OCI-LY7 (cell line): ENCODE data around the gene RTN4IP1. TPM values are rescaled to one million over a fixed set of nuclear protein-coding genes. Genes with fewer than 3 reads are reported as not detected.

Source experiments
- BruUV-seq: library from RNA; stranded (reverse); fragments of 400-500 nt; replicated peaks from 2 replicates; lab custom pipeline; 2021; lab: Mats Ljungman, UMichigan
- CTCF ChIA-PET: fragments of 300-600 bp; sonication (Branson Sonifier 250); formaldehyde crosslinking; loops from one replicate; lab custom pipeline; 2022; ENCODE audit warnings: antibody characterized with exemption; ENCODE audit not compliant: unreplicated experiment; lab: Charles Lee
- POLR2A ChIA-PET: fragments of 300-600 bp; sonication (Branson Sonifier 250); formaldehyde crosslinking; loops from one replicate; lab custom pipeline; 2022; ENCODE audit warnings: antibody characterized with exemption; lab: Charles Lee
- DNase-seq: peaks from one replicate; pipeline ENCODE4 v3.0.0-alpha.2; 2015; ENCODE audit warnings: low spot score
- H2AFZ ChIP-seq: fragments of 200-600 bp; sonication (generic), shearing (Covaris generic); 2 replicates; pipeline ENCODE4 v1.6.1; 2014; ENCODE audit warnings: mild to moderate bottlenecking, antibody characterized with exemption, low read length, moderate library complexity
- H3K27ac ChIP-seq: fragments of 200-600 bp; sonication (generic); 2 replicates; pipeline ENCODE4 v1.5.1; 2014; ENCODE audit warnings: mixed run types, low read depth, mild to moderate bottlenecking, moderate library complexity, low read length, inconsistent platforms; ENCODE audit not compliant: poor library complexity, severe bottlenecking
- H3K36me3 ChIP-seq: fragments of 200-600 bp; sonication (generic); 2 replicates; pipeline ENCODE4 v1.6.1; 2014; ENCODE audit warnings: mild to moderate bottlenecking, antibody characterized with exemption, low read length, moderate library complexity, mixed read lengths; ENCODE audit not compliant: insufficient read depth
- H3K4me1 ChIP-seq: fragments of 200-600 bp; sonication (generic); 2 replicates; pipeline ENCODE4 v1.5.1; 2014; ENCODE audit warnings: mild to moderate bottlenecking, low read length; ENCODE audit not compliant: insufficient read depth, poor library complexity, severe bottlenecking
- H3K4me2 ChIP-seq: fragments of 200-600 bp; sonication (generic); 2 replicates; pipeline ENCODE4 v1.6.1; 2014; ENCODE audit warnings: mild to moderate bottlenecking, low read length
- H3K4me3 ChIP-seq: fragments of 200-600 bp; sonication (generic); 2 replicates; pipeline ENCODE4 v1.5.1; 2014; ENCODE audit warnings: mild to moderate bottlenecking, low read depth, low read length; ENCODE audit not compliant: poor library complexity, severe bottlenecking
- H3K79me2 ChIP-seq: fragments of 200-600 bp; sonication (generic); 2 replicates; pipeline ENCODE4 v1.6.1; 2016; ENCODE audit warnings: low read depth, mild to moderate bottlenecking, low read length, moderate library complexity, mixed read lengths; ENCODE audit not compliant: insufficient read depth
- H3K9me2 ChIP-seq: fragments of 200-600 bp; sonication (generic); 2 replicates; pipeline ENCODE4 v1.6.1; 2016; ENCODE audit warnings: mild to moderate bottlenecking, low read length, mixed read lengths; ENCODE audit not compliant: insufficient read depth
- H3K9me3 ChIP-seq: fragments of 200-600 bp; sonication (generic); 2 replicates; pipeline ENCODE4 v1.6.1; 2014; ENCODE audit warnings: mild to moderate bottlenecking, mixed run types, low read length, mixed read lengths
- H4K20me1 ChIP-seq: fragments of 200-600 bp; sonication (generic); 2 replicates; pipeline ENCODE4 v1.6.1; 2014; ENCODE audit warnings: mild to moderate bottlenecking, antibody characterized with exemption, low read length, moderate library complexity, mixed read lengths; ENCODE audit not compliant: insufficient read depth
- CTCF ChIP-seq: fragments of 200-600 bp; sonication (generic); conservative IDR thresholded peaks from 2 replicates; pipeline ENCODE4 v1.5.1; 2014; ENCODE audit warnings: mild to moderate bottlenecking, antibody characterized with exemption, low read length, moderate library complexity, mixed read lengths
- EZH2phosphoT487 ChIP-seq: fragments of 200-600 bp; sonication (generic); IDR thresholded peaks from 2 replicates; pipeline ENCODE4 v1.6.1; 2018; ENCODE audit warnings: low read depth, borderline replicate concordance, mild to moderate bottlenecking, mixed run types, antibody characterized with exemption, low read length, moderate library complexity, mixed read lengths
- intact Hi-C: fragments of 100-400 bp; cut with micrococcal nuclease; formaldehyde crosslinking; loops from one replicate; pipeline ENCODE4 v1.10.0; 2022; ENCODE audit not compliant: unreplicated experiment
- total RNA-seq, 2 experiments: library from RNA; depleted of rRNA in 1 of 2; stranded (reverse); fragments of >200 nt in 1 of 2; shearing (Covaris generic) in 1 of 2; gene quantifications; 2 replicates each; pipeline ENCODE4 v1.2.3, GENCODE V29; 2014 to 2022

Gene RTN4IP1
- total RNA-seq, 2 experiments from 2014 or later, result 25.2 to 51.4 TPM

GRCh38 chr6:106540432-106540831 lies 88.9 kb downstream of the RTN4IP1 start:
- H3K9me2 ChIP-seq, result no peaks in the 10 kb centered on the region
- H4K20me1 ChIP-seq, result no peaks in the 10 kb centered on the region
- no peak overlapping the region for H2AFZ ChIP-seq
- H3K27ac ChIP-seq, result no peak overlapping the region
- H3K79me2 ChIP-seq, result no peaks in the 10 kb centered on the region
- intact Hi-C loops, result no loop called here
- H3K4me2 ChIP-seq, result no peak overlapping the region
- TF ChIP-seq CTCF (no peak), EZH2phosphoT487 (no peak)
- H3K9me3 ChIP-seq, result no peaks in the 10 kb centered on the region
- no peak for DNase-seq
- ChIA-PET POLR2A (interaction anchor here (0.8 to 1.0 kb wide), 3 partner anchors 9 to 27 kb away, joined by 3 to 4 read pairs (median 4); no protein-coding TSS in a partner anchor), CTCF (no interaction called here)
- peaks cover 85% of the 10 kb centered on the region for H3K36me3 ChIP-seq
- BruUV-seq, result no TSS peak
- peaks cover under 1% of the 10 kb centered on the region for H3K4me1 ChIP-seq
- H3K4me3 ChIP-seq, result no peak overlapping the region

GRCh38 chr6:106539936-106540335 lies 89.4 kb downstream of the RTN4IP1 start:
- no peaks in the 10 kb centered on the region for H3K9me3 ChIP-seq
- H3K4me3 ChIP-seq, result no peak overlapping the region
- H3K79me2 ChIP-seq, result no peaks in the 10 kb centered on the region
- BruUV-seq, result no TSS peak
- H3K4me1 ChIP-seq, result no peaks in the 10 kb centered on the region
- no peak overlapping the region for H3K4me2 ChIP-seq
- H4K20me1 ChIP-seq, result no peaks in the 10 kb centered on the region
- ChIA-PET CTCF (no interaction called here), POLR2A (interaction anchor here (0.8 to 1.3 kb wide), 3 partner anchors 9 to 563 kb away, joined by 3 to 5 read pairs (median 4); no protein-coding TSS in a partner anchor)
- peaks cover 85% of the 10 kb centered on the region for H3K36me3 ChIP-seq
- intact Hi-C loops, result no loop called here
- TF ChIP-seq CTCF, result no peak
- no peak for TF ChIP-seq EZH2phosphoT487
- DNase-seq, result no peak
- no peak overlapping the region for H2AFZ ChIP-seq
- no peak overlapping the region for H3K27ac ChIP-seq
- H3K9me2 ChIP-seq, result no peaks in the 10 kb centered on the region

GRCh38 chr6:106538145-106538544 lies 91.2 kb downstream of the RTN4IP1 start:
- intact Hi-C loops, result no loop called here
- Histone ChIP-seq H3K4me3 (no peak overlapping the region), H3K27ac (no peak overlapping the region), H3K9me2 (no peaks in the 10 kb centered on the region), H3K79me2 (no peaks in the 10 kb centered on the region), H2AFZ (no peak overlapping the region), H3K4me1 (no peaks in the 10 kb centered on the region), H3K9me3 (no peaks in the 10 kb centered on the region), H3K36me3 (peaks cover 85% of the 10 kb centered on the region), H3K4me2 (no peak overlapping the region), H4K20me1 (no peaks in the 10 kb centered on the region)
- TF ChIP-seq EZH2phosphoT487 (no peak), CTCF (no peak)
- BruUV-seq, result no TSS peak
- ChIA-PET POLR2A (interaction anchor here (1.1 to 1.8 kb wide), 2 partner anchors 12 to 28 kb away, joined by 3 to 6 read pairs; no protein-coding TSS in a partner anchor), CTCF (no interaction called here)
- DNase-seq, result no peak
